Measurements from ENCODE around the gene DDTL. TPM values are rescaled to one million over a fixed set of nuclear protein-coding genes. Genes with fewer than 3 reads are reported as not detected.

The DDTL gene
- total RNA-seq, 1 donor from 2014 or later, result 4.7 TPM

- intact Hi-C loops (cut with micrococcal nuclease), result no loop called here
These were observed 37.2 kb downstream of the DDTL start for GRCh38 chr22:24003887-24004286.

- intact Hi-C loops (cut with micrococcal nuclease), result no loop called here
These were observed 38.5 kb downstream of the DDTL start, which contains the start of gene GSTT4 for GRCh38 chr22:24005201-24005600. TSS of gene GSTT4 (minus strand) at chr22:24005453. CDS start at chr22:24005356, 97 bp downstream.

- intact Hi-C loops (cut with micrococcal nuclease), result no loop called here
These were observed 39.7 kb downstream of the DDTL start for GRCh38 chr22:24006207-24006913.

- intact Hi-C loops (cut with micrococcal nuclease), result no loop called here
These were observed 40.2 kb downstream of the DDTL start for GRCh38 chr22:24006914-24007214.

- intact Hi-C loops (cut with micrococcal nuclease), result no loop called here
These were observed 40.7 kb downstream of the DDTL start for GRCh38 chr22:24007253-24008021.

- intact Hi-C loops (cut with micrococcal nuclease), result no loop called here
These were observed 41.3 kb downstream of the DDTL start for GRCh38 chr22:24008022-24008283.

- intact Hi-C loops (cut with micrococcal nuclease), result no loop called here
These were observed 41.9 kb downstream of the DDTL start for GRCh38 chr22:24008381-24009226.

- intact Hi-C loops (cut with micrococcal nuclease), result loop anchor here (2.0 kb wide), 1 partner anchor 223 kb away; the partner anchor contains the start of gene SMARCB1
These were observed 42.7 kb downstream of the DDTL start for GRCh38 chr22:24009227-24010017.

GRCh38 chr22:24010018-24010391 lies 43.3 kb downstream of the DDTL start:
- intact Hi-C loops (cut with micrococcal nuclease), result loop anchor here (2.0 kb wide), 1 partner anchor 223 kb away; the partner anchor contains the start of gene SMARCB1

- intact Hi-C loops (cut with micrococcal nuclease), result loop anchor here (1.0 to 2.0 kb wide), 2 partner anchors 145 to 225 kb away; partner anchors contain the start of gene SMARCB1
These were observed 45.0 kb downstream of the DDTL start for GRCh38 chr22:24011735-24012068.

GRCh38 chr22:24016156-24016555 lies 49.5 kb downstream of the DDTL start:
- intact Hi-C loops (cut with micrococcal nuclease), result no loop called here

- intact Hi-C loops (cut with micrococcal nuclease), result no loop called here
These were observed 54.6 kb downstream of the DDTL start for GRCh38 chr22:24021304-24021703.

Other genes starting within 250 kb of the DDTL start
- 2.5 and 3.0 TPM in 2 replicates for gene ZNF70, start 215.8 kb upstream of the DDTL start, total RNA-seq
- gene VPREB3, start 212.5 kb upstream of the DDTL start, total RNA-seq, result not detected in 2 replicates
- 0.32 and 0.57 TPM in 2 replicates for gene C22orf15, start 203.9 kb upstream of the DDTL start, total RNA-seq
- 52.5 and 59.5 TPM in 2 replicates for gene CHCHD10, start 198.9 kb upstream of the DDTL start, total RNA-seq
- gene MMP11, start 194.0 kb upstream of the DDTL start, total RNA-seq, result 0.45 and 0.73 TPM in 2 replicates
- 82.7 and 89.2 TPM in 2 replicates for gene SMARCB1, start 179.9 kb upstream of the DDTL start, total RNA-seq
- 12.5 and 15.0 TPM in 2 replicates for gene DERL3, start 127.9 kb upstream of the DDTL start, total RNA-seq
- gene SLC2A11, start 109.0 kb upstream of the DDTL start, total RNA-seq, result 7.3 and 7.5 TPM in 2 replicates
- gene MIF, start 72.5 kb upstream of the DDTL start, total RNA-seq, result 1,011 TPM in 2 replicates
- not detected in 2 replicates for gene GSTT2B, start 5.7 kb upstream of the DDTL start, total RNA-seq
- gene DDT, start 7.6 kb downstream of the DDTL start, total RNA-seq, result 114 and 117 TPM in 2 replicates
- 0.18 and 0.41 TPM in 2 replicates for gene GSTT2, start 13.2 kb downstream of the DDTL start, total RNA-seq
- gene GSTT4, start 38.6 kb downstream of the DDTL start, total RNA-seq, result not detected in 2 replicates
- 116 and 121 TPM in 2 replicates for gene CABIN1, start 44.4 kb downstream of the DDTL start, total RNA-seq
- 0.59 and 0.89 TPM in 2 replicates for gene SUSD2, start 214.6 kb downstream of the DDTL start, total RNA-seq